ENCODE data around the gene SAMD4B. TPM values are rescaled to one million over a fixed set of nuclear protein-coding genes. Genes with fewer than 3 reads are reported as not detected.

The SAMD4B gene
- total and polyA plus RNA-seq, 9 of the 15 experiments (the other 6 are each of a cell fraction or from before 2014, with no cell fraction given) = 3.4 to 90.5 (median 38.0) TPM

DNA sequence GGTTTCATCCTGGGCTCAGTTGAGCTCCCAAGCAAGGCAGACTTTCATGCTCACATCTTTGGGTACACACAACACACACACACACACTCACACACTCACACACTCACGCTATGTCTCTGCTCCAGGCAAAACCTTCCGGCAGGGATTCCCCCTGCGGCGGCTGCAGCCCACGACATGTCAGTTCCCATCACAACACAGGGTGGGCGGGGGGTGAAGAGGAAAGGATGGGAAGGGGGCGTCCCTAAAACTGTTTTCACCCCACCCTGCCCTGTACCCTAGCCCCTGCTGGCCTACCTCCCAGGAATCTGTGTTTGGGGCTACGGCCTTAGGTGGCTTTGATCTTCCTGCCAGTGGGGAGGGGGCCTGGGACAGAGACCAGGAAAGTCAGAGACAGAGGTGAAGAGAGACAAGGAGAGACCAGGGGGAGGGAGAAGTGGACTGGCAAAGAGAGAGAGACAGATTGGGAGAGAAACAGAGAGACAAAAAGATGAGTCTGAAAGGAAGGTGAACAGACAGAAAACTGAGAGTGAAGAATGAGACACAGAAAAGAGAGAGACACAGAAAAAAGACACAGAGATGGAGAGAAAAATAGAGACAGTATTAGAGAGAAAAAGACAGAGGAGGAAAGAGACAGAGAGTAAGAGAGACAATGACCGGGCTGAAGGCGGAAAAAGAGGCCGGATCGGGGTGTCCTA is 25.4 kb upstream of the SAMD4B start:
- H3K27ac ChIP-seq (ENCODE audit: extremely low read depth, low read depth, low read length) = no peak overlapping the region
- WGBS (ENCODE audit: insufficient coverage, low coverage, missing lambda C conversion rate) = 91% methylated on average over 10 of the region's 12 CpGs
- H3K4me2 ChIP-seq (ENCODE audit: insufficient read depth, low read length) = no peak overlapping the region
- H3K27me3 ChIP-seq (ENCODE audit: control insufficient read depth in 2 of 2, insufficient read depth in 2 of 2, low read length in 2 of 2) = no peaks in the 10 kb centered on the region
- FAIRE-seq = no peak
- CTCF ChIA-PET (ENCODE audit: low intra/inter-chr PET ratio) = no interaction called here
- no peaks in the 10 kb centered on the region for H4K20me1 ChIP-seq (replicated peaks; ENCODE audit: control insufficient read depth, insufficient read depth, low read length)
- H3K4me1 ChIP-seq (replicated peaks in 1 of 2; ENCODE audit: control insufficient read depth in 2 of 2, insufficient read depth in 2 of 2, low read length in 2 of 2) = peaks cover 3 to 15% of the 10 kb centered on the region in 2 experiments; a peak in 4 of 5 replicates
- DNase-seq (ENCODE audit: extremely low read depth in 1 of 4, low spot score in 3 of 4) = no peak
- no peaks in the 10 kb centered on the region for H3K9me3 ChIP-seq (replicated peaks; ENCODE audit: control insufficient read depth, insufficient read depth, low read depth, low read length)
- no peaks in the 10 kb centered on the region for H3K9me1 ChIP-seq (ENCODE audit: control insufficient read depth, insufficient read depth, low read length)
- intact Hi-C loops (cut with micrococcal nuclease) = no loop called here
- in situ Hi-C loops (cut with MboI) = no loop called here
- H2AFZ ChIP-seq (ENCODE audit: low read depth, low read length) = no peak overlapping the region
- no peak for ATAC-seq
- peaks cover 20% of the 10 kb centered on the region for H3K79me2 ChIP-seq (ENCODE audit: control insufficient read depth, insufficient read depth, low read length)
- BruUV-seq (replicated peaks) = no TSS peak
- no peak overlapping the region for H3K9ac ChIP-seq (ENCODE audit: insufficient read depth in 1 of 2, low read depth in 2 of 2, low read length in 2 of 2)
- H3K36me3 ChIP-seq (ENCODE audit: control insufficient read depth, insufficient read depth, low read length) = peaks cover 58% of the 10 kb centered on the region; the same call in 2 of the 3 replicates
- H3K4me3 ChIP-seq = no peak overlapping the region
- POLR2A ChIA-PET = no interaction called here
- TF ChIP-seq SMARCC2 (IDR thresholded peaks at IDR 0.05; ENCODE audit: low read depth) = no peak
- TF ChIP-seq EHMT2 (IDR thresholded peaks at IDR 0.05) = no peak
- TF ChIP-seq, protein P1, sequence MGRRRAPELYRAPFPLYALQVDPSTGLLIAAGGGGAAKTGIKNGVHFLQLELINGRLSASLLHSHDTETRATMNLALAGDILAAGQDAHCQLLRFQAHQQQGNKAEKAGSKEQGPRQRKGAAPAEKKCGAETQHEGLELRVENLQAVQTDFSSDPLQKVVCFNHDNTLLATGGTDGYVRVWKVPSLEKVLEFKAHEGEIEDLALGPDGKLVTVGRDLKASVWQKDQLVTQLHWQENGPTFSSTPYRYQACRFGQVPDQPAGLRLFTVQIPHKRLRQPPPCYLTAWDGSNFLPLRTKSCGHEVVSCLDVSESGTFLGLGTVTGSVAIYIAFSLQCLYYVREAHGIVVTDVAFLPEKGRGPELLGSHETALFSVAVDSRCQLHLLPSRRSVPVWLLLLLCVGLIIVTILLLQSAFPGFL (CRISPR knock-in tag; IDR thresholded peaks at IDR 0.05) = no peak
- no peak for TF ChIP-seq SMARCB1 (IDR thresholded peaks at IDR 0.05; ENCODE audit: insufficient read length, low read depth)
- TF ChIP-seq SMARCE1 (IDR thresholded peaks at IDR 0.05) = no peak
- no peak for TF ChIP-seq POLR2AphosphoS2 (IDR thresholded peaks at IDR 0.05; ENCODE audit: low read length)
- TF ChIP-seq, protein P2, sequence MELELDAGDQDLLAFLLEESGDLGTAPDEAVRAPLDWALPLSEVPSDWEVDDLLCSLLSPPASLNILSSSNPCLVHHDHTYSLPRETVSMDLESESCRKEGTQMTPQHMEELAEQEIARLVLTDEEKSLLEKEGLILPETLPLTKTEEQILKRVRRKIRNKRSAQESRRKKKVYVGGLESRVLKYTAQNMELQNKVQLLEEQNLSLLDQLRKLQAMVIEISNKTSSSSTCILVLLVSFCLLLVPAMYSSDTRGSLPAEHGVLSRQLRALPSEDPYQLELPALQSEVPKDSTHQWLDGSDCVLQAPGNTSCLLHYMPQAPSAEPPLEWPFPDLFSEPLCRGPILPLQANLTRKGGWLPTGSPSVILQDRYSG (tag; conservative IDR thresholded peaks at IDR 0.05; ENCODE audit: low read depth) = no peak
- TF ChIP-seq, protein P3, sequence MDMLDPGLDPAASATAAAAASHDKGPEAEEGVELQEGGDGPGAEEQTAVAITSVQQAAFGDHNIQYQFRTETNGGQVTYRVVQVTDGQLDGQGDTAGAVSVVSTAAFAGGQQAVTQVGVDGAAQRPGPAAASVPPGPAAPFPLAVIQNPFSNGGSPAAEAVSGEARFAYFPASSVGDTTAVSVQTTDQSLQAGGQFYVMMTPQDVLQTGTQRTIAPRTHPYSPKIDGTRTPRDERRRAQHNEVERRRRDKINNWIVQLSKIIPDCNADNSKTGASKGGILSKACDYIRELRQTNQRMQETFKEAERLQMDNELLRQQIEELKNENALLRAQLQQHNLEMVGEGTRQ (CRISPR knock-in tag; IDR thresholded peaks at IDR 0.05) = no peak
- TF ChIP-seq ZNF184 (CRISPR knock-in tag; IDR thresholded peaks at IDR 0.05) = no peak
- TF ChIP-seq MCM5 (IDR thresholded peaks at IDR 0.05; ENCODE audit: low read depth) = no peak
- no peak for TF ChIP-seq FOXJ3 (CRISPR knock-in tag; IDR thresholded peaks at IDR 0.05)
- TF ChIP-seq, protein P4, sequence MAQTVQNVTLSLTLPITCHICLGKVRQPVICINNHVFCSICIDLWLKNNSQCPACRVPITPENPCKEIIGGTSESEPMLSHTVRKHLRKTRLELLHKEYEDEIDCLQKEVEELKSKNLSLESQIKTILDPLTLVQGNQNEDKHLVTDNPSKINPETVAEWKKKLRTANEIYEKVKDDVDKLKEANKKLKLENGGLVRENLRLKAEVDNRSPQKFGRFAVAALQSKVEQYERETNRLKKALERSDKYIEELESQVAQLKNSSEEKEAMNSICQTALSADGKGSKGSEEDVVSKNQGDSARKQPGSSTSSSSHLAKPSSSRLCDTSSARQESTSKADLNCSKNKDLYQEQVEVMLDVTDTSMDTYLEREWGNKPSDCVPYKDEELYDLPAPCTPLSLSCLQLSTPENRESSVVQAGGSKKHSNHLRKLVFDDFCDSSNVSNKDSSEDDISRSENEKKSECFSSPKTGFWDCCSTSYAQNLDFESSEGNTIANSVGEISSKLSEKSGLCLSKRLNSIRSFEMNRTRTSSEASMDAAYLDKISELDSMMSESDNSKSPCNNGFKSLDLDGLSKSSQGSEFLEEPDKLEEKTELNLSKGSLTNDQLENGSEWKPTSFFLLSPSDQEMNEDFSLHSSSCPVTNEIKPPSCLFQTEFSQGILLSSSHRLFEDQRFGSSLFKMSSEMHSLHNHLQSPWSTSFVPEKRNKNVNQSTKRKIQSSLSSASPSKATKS (CRISPR knock-in tag; IDR thresholded peaks at IDR 0.05) = no peak
- TF ChIP-seq SMC3 (conservative IDR thresholded peaks at IDR 0.05; ENCODE audit: insufficient read depth, low read depth, low read length) = no peak
- TF ChIP-seq ZNF140 (CRISPR knock-in tag; IDR thresholded peaks at IDR 0.05) = no peak

Measured in K562 (cell line).